A549 (cell line): ENCODE data around the gene TTBK2. TPM values are rescaled to one million over a fixed set of nuclear protein-coding genes. Genes with fewer than 3 reads are reported as not detected.
A peak's percentile ranks its signal among the peaks of the same experiment; 100 is the strongest.

Experiments
- ATAC-seq, 2 experiments: fragments of 200-7000 bp in 1 of 2; fragments of >200 bp in 1 of 2; cut with Nextera tagmentation in 1 of 2; cut with Tn5 transposase in 1 of 2; 3 replicates each; pipeline versions ENCODE4 v1.8.0 to v1.9.1; 2018 to 2020; ENCODE audit warnings: mild to moderate bottlenecking in 1 of 2, moderate library complexity in 1 of 2
- CTCF ChIA-PET: fragments of 300-600 bp; sonication (Branson Sonifier 250); formaldehyde crosslinking; extraction: SDS; loops from one replicate; lab custom pipeline; 2021; ENCODE audit warnings: antibody characterized with exemption, inconsistent platforms; lab: Yijun Ruan, JAX
- POLR2A ChIA-PET: fragments of 350-600 bp; formaldehyde crosslinking; extraction: SDS; loops from one replicate; lab custom pipeline; 2021; ENCODE audit warnings: antibody characterized with exemption, inconsistent platforms; lab: Yijun Ruan, JAX
- DNase-seq, 2 experiments: peaks; one replicate each; pipeline versions ENCODE4 v3.0.0 to v3.0.0-alpha.2; 2011 to 2016; ENCODE audit warnings: low read depth in 1 of 2, low spot score in 1 of 2
- FAIRE-seq: peaks from 2 replicates; lab custom pipeline; 2011; peaks lifted over from hg19 to GRCh38; lab: Jason Lieb, UNC
- H3K27ac ChIP-seq, 2 experiments: fragments of >200 bp; sonication (Bioruptor Twin); formaldehyde crosslinking; 3 replicates each; pipeline ENCODE4 v1.5.1; 2016 to 2017
- H3K4me1 ChIP-seq: fragments of >200 bp; sonication (Bioruptor Twin); formaldehyde crosslinking; 3 replicates; pipeline ENCODE4 v1.6.1; 2016
- H3K4me2 ChIP-seq: fragments of >200 bp; sonication (Bioruptor Twin); formaldehyde crosslinking; 3 replicates; pipeline ENCODE4 v1.6.1; 2016
- H3K4me3 ChIP-seq: fragments of >200 bp; sonication (Bioruptor Twin); formaldehyde crosslinking; 3 replicates; pipeline ENCODE4 v1.5.1; 2016
- H3K9me3 ChIP-seq: fragments of >200 bp; sonication (Bioruptor Twin); formaldehyde crosslinking; 3 replicates; pipeline ENCODE4 v1.6.1; 2016
- EP300 ChIP-seq, 2 experiments: fragments of >200 bp; sonication (Bioruptor Twin); formaldehyde crosslinking; IDR thresholded peaks; 2 replicates in 1 of 2; 3 replicates in 1 of 2; pipeline ENCODE4 v1.6.1; 2016 to 2017
- ESRRA ChIP-seq: fragments of 150-350 bp; IDR thresholded peaks from 2 replicates; pipeline ENCODE4 v1.6.1; 2014; ENCODE audit warnings: mild to moderate bottlenecking, low read length, borderline replicate concordance
- FOSL2 ChIP-seq, 2 experiments: fragments of 450-650 bp in 1 of 2; fragments of >200 bp in 1 of 2; sonication (Bioruptor Twin) in 1 of 2; formaldehyde crosslinking; IDR thresholded peaks; 2 replicates each; pipeline versions ENCODE4 v1.5.0 to v1.6.1; 2016 to 2020; ENCODE audit warnings: mild to moderate bottlenecking in 1 of 2, moderate library complexity in 1 of 2
- GATA3 ChIP-seq: IDR thresholded peaks from 2 replicates; pipeline ENCODE4 v1.6.1; 2012; ENCODE audit warnings: borderline replicate concordance
- HOXA7 ChIP-seq: fragments of 250-450 bp; sonication (Bioruptor Pico); IDR thresholded peaks from 2 replicates; pipeline ENCODE4 v1.5.0; 2020; ENCODE audit warnings: mild to moderate bottlenecking, moderate library complexity
- MAFK ChIP-seq: fragments of 450-650 bp; IDR thresholded peaks from 2 replicates; pipeline ENCODE4 v1.6.1; 2014; ENCODE audit not compliant: partially characterized antibody
- MYC ChIP-seq: IDR thresholded peaks from 2 replicates; pipeline ENCODE4 v1.6.1; 2012; ENCODE audit warnings: mild to moderate bottlenecking, inconsistent platforms, low read length, improper control_type of control experiment, borderline replicate concordance
- PHF8 ChIP-seq: fragments of 200-600 bp; sonication (generic); IDR thresholded peaks from 2 replicates; pipeline ENCODE4 v1.6.1; 2016; ENCODE audit warnings: low read depth, mild to moderate bottlenecking, antibody characterized with exemption, moderate library complexity, borderline replicate concordance
- POLR2A ChIP-seq: IDR thresholded peaks from 2 replicates; pipeline ENCODE4 v1.6.1; 2012; ENCODE audit warnings: mild to moderate bottlenecking, low read length
- RAD21 ChIP-seq, 2 experiments: fragments of >200 bp in 1 of 2; sonication (Bioruptor Twin) in 1 of 2; formaldehyde crosslinking in 1 of 2; IDR thresholded peaks in 1 of 2; conservative IDR thresholded peaks in 1 of 2; 2 replicates in 1 of 2; 3 replicates in 1 of 2; pipeline ENCODE4 v1.6.1; 2012 to 2018; ENCODE audit warnings: inconsistent platforms in 1 of 2
- RCOR1 ChIP-seq: fragments of 150-350 bp; IDR thresholded peaks from 2 replicates; pipeline ENCODE4 v1.6.1; 2014; ENCODE audit warnings: antibody characterized with exemption, low read length, low read depth
- ZFP36 ChIP-seq: fragments of 450-650 bp; IDR thresholded peaks from 2 replicates; pipeline ENCODE4 v1.6.1; 2014; ENCODE audit warnings: borderline replicate concordance; ENCODE audit not compliant: partially characterized antibody
- WGBS: methylation state at CpG from one replicate; pipeline ENCODE4 v1.1.6; 2017; ENCODE audit errors: missing lambda C conversion rate; 5-methylcytosine and 5-hydroxymethylcytosine counted together
- polyA plus RNA-seq, 4 experiments: library from polyadenylated mRNA; depleted of rRNA in 3 of 4; stranded (reverse); fragments of >200 nt; fragmentation: RNase III in 1 of 4; extraction: RNeasy Plus Mini Kit Qiagen cat#74134 plus additional on column Dnase treatment in 1 of 4; gene quantifications; 2 replicates in 3 of 4; 3 replicates in 1 of 4; pipeline ENCODE4 v1.2.3, GENCODE V29; 2011 to 2017
- TF ChIP-seq, protein P1 (sequence below): fragments of >200 bp; sonication (Bioruptor Twin); formaldehyde crosslinking; IDR thresholded peaks from 2 replicates; pipeline ENCODE4 v1.6.1; 2016
- TF ChIP-seq, protein P2 (sequence below): fragments of 250-450 bp; sonication (Bioruptor Pico); IDR thresholded peaks from 2 replicates; pipeline ENCODE4 v1.5.0; 2020; ENCODE audit warnings: low read depth, mild to moderate bottlenecking, moderate library complexity
- TF ChIP-seq, protein P3 (sequence below): fragments of 250-450 bp; sonication (Bioruptor Pico); IDR thresholded peaks from 2 replicates; pipeline ENCODE4 v1.5.0; 2021; ENCODE audit warnings: mild to moderate bottlenecking, moderate library complexity, borderline replicate concordance
- TF ChIP-seq, protein P4 (sequence below): IDR thresholded peaks from 2 replicates; pipeline ENCODE4 v1.6.1; 2012
- TF ChIP-seq, protein P5 (sequence below): fragments of 150-350 bp; IDR thresholded peaks from 2 replicates; pipeline ENCODE4 v1.6.1; 2014; ENCODE audit warnings: low read depth, mild to moderate bottlenecking, low read length
- TF ChIP-seq, protein P6 (sequence below): fragments of >200 bp; sonication (Bioruptor Twin); formaldehyde crosslinking; IDR thresholded peaks from 3 replicates; pipeline ENCODE4 v1.5.1; 2016
- TF ChIP-seq, protein P7 (sequence below): fragments of >200 bp; sonication (Bioruptor Twin); formaldehyde crosslinking; IDR thresholded peaks from 3 replicates; pipeline ENCODE4 v1.6.1; 2016

Gene TTBK2
- polyA plus RNA-seq, 2 of the 4 experiments (the other 2 are of a cell fraction), result 2.3 to 5.6 TPM

DNA sequence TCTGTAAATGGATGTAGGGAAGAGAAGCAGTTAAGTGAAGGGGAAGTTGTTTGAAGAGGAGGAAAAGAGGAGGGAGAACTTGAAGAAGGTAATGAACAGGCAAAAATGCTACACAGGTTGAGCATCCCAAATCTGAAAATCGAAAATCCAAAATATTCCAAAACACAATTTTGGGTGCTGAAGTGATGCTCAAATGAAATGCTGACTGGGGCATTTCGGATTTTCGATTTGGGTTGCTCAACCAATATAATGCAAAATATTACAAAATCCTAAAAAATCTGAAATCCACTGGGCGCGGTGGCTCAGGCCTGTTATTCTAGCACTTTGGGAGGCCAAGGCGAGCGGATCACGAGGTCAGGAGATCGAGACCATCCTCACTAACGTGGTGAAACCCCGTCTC is 121.8 kb downstream of the TTBK2 start:
- Histone ChIP-seq H3K4me2 (no peak overlapping the region), H3K4me3 (no peak overlapping the region), H3K4me1 (no peaks in the 10 kb centered on the region), H3K27ac (no peak overlapping the region), H3K9me3 (no peaks in the 10 kb centered on the region)
- ChIA-PET POLR2A (no interaction called here), CTCF (no interaction called here)
- WGBS, result 88% methylated on average over 11 of the region's 11 CpGs
- DNase-seq, result no peak
- TF ChIP-seq ESRRA (no peak), GATA3 (no peak), MAFK (peak; percentile 36)
- FAIRE-seq, result no peak
- ATAC-seq, result no peak

DNA sequence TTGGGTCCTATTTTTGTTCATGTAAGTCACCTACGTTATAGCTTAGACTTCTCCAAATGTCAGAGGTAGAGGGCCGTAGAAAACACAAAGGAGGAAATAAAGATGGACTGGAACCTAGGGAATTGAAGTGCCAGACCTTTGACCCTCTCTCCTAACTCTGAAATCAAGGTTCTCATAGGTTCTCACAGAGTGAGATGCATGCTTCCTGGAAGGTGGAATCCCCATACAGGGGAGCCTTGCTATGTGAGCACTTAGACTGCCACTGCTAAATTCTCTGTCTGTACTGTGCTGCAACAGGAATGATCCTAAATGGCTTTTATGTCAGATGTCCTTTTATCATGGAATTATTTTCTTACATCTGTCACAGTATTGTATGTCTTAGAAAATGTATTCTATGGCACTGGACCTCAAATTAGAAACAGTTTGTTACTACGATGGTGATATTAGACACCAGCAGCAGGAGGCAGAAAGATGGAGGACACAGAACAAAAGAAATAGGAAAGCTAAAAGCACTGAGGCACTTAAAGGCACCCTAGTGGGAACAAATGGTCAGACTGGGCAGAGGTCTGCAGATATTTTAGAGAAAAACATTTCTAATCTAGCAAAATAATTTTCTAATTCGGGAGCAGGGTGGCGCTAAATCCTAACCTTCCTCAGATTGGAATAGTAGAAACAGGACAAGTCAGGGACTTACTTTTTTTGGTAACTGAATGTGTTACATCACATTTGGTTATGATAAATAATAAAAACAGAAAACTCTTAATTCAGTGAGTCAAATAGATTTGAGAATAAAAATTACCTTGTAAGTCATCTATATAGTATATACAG is 123.4 kb downstream of the TTBK2 start:
- no peaks in the 10 kb centered on the region for H3K9me3 ChIP-seq
- ATAC-seq (no peak), FAIRE-seq (no peak), DNase-seq (no peak)
- no peak overlapping the region for H3K4me2 ChIP-seq
- H3K27ac ChIP-seq, result no peak overlapping the region
- ChIA-PET POLR2A (no interaction called here), CTCF (interaction anchor here (0.5 to 1.5 kb wide), 3 partner anchors 9 to 169 kb away, joined by 3 read pairs; no protein-coding TSS in a partner anchor)
- WGBS, result 84% methylated on average over 5 of the region's 5 CpGs
- no peak overlapping the region for H3K4me3 ChIP-seq
- no peaks in the 10 kb centered on the region for H3K4me1 ChIP-seq
- no peak for TF ChIP-seq FOSL2 (IDR thresholded peaks at IDR 0.05)
- TF ChIP-seq FOSL2 (CRISPR knock-in tag; IDR thresholded peaks at IDR 0.05), result no peak
- TF ChIP-seq, protein P1, sequence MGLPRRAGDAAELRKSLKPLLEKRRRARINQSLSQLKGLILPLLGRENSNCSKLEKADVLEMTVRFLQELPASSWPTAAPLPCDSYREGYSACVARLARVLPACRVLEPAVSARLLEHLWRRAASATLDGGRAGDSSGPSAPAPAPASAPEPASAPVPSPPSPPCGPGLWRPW, result no peak
- TF ChIP-seq, protein P2, sequence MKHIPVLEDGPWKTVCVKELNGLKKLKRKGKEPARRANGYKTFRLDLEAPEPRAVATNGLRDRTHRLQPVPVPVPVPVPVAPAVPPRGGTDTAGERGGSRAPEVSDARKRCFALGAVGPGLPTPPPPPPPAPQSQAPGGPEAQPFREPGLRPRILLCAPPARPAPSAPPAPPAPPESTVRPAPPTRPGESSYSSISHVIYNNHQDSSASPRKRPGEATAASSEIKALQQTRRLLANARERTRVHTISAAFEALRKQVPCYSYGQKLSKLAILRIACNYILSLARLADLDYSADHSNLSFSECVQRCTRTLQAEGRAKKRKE, result no peak
- TF ChIP-seq RCOR1, result no peak
- no peak for TF ChIP-seq ZFP36
- TF ChIP-seq RAD21 (conservative IDR thresholded peaks at IDR 0.05 in 1 of 2, IDR thresholded peaks at IDR 0.05 in 1 of 2), result peak; percentile 18 to 35; a peak in 3 of 5 replicates
- TF ChIP-seq, protein P3, sequence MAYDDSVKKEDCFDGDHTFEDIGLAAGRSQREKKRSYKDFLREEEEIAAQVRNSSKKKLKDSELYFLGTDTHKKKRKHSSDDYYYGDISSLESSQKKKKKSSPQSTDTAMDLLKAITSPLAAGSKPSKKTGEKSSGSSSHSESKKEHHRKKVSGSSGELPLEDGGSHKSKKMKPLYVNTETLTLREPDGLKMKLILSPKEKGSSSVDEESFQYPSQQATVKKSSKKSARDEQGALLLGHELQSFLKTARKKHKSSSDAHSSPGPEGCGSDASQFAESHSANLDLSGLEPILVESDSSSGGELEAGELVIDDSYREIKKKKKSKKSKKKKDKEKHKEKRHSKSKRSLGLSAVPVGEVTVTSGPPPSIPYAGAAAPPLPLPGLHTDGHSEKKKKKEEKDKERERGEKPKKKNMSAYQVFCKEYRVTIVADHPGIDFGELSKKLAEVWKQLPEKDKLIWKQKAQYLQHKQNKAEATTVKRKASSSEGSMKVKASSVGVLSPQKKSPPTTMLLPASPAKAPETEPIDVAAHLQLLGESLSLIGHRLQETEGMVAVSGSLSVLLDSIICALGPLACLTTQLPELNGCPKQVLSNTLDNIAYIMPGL (CRISPR knock-in tag), result no peak
- TF ChIP-seq, protein P4, sequence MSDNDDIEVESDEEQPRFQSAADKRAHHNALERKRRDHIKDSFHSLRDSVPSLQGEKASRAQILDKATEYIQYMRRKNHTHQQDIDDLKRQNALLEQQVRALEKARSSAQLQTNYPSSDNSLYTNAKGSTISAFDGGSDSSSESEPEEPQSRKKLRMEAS, result no peak
- TF ChIP-seq, protein P5, sequence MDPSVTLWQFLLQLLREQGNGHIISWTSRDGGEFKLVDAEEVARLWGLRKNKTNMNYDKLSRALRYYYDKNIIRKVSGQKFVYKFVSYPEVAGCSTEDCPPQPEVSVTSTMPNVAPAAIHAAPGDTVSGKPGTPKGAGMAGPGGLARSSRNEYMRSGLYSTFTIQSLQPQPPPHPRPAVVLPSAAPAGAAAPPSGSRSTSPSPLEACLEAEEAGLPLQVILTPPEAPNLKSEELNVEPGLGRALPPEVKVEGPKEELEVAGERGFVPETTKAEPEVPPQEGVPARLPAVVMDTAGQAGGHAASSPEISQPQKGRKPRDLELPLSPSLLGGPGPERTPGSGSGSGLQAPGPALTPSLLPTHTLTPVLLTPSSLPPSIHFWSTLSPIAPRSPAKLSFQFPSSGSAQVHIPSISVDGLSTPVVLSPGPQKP, result no peak
- TF ChIP-seq GATA3, result no peak
- TF ChIP-seq PHF8, result no peak
- TF ChIP-seq, protein P6, sequence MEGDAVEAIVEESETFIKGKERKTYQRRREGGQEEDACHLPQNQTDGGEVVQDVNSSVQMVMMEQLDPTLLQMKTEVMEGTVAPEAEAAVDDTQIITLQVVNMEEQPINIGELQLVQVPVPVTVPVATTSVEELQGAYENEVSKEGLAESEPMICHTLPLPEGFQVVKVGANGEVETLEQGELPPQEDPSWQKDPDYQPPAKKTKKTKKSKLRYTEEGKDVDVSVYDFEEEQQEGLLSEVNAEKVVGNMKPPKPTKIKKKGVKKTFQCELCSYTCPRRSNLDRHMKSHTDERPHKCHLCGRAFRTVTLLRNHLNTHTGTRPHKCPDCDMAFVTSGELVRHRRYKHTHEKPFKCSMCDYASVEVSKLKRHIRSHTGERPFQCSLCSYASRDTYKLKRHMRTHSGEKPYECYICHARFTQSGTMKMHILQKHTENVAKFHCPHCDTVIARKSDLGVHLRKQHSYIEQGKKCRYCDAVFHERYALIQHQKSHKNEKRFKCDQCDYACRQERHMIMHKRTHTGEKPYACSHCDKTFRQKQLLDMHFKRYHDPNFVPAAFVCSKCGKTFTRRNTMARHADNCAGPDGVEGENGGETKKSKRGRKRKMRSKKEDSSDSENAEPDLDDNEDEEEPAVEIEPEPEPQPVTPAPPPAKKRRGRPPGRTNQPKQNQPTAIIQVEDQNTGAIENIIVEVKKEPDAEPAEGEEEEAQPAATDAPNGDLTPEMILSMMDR, result 0 out of 3 replicates have a peak, but pooled peaks have one; percentile 15
- no peak for TF ChIP-seq POLR2A
- no peak for TF ChIP-seq HOXA7 (CRISPR knock-in tag)
- TF ChIP-seq EP300 (IDR thresholded peaks at IDR 0.05), result no peak
- TF ChIP-seq, protein P7, sequence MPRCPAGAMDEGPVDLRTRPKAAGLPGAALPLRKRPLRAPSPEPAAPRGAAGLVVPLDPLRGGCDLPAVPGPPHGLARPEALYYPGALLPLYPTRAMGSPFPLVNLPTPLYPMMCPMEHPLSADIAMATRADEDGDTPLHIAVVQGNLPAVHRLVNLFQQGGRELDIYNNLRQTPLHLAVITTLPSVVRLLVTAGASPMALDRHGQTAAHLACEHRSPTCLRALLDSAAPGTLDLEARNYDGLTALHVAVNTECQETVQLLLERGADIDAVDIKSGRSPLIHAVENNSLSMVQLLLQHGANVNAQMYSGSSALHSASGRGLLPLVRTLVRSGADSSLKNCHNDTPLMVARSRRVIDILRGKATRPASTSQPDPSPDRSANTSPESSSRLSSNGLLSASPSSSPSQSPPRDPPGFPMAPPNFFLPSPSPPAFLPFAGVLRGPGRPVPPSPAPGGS, result no peak
- TF ChIP-seq MYC, result no peak
